Endothelial cell (in vitro differentiated cells): ENCODE data around the gene PRSS57. TPM values are rescaled to one million over a fixed set of nuclear protein-coding genes. Genes with fewer than 3 reads are reported as not detected.

Experiments
- DNase-seq: peaks from one replicate; pipeline ENCODE4 v3.0.0; 2021; ENCODE audit warnings: low spot score
- H3K27ac Mint-ChIP-seq: one replicate; pipeline ENCODE4 v1.8.0; 2021; ENCODE audit warnings: mixed read lengths, inconsistent platforms; ENCODE audit not compliant: unreplicated experiment
- H3K27me3 Mint-ChIP-seq: one replicate; pipeline ENCODE4 v1.8.0; 2021; ENCODE audit warnings: mild to moderate bottlenecking, moderate library complexity, mixed read lengths, inconsistent platforms; ENCODE audit not compliant: unreplicated experiment
- H3K36me3 Mint-ChIP-seq: one replicate; pipeline ENCODE4 v1.8.0; 2021; ENCODE audit warnings: mild to moderate bottlenecking, low read depth, mixed read lengths, inconsistent platforms; ENCODE audit not compliant: unreplicated experiment
- H3K4me1 Mint-ChIP-seq: one replicate; pipeline ENCODE4 v1.8.0; 2021; ENCODE audit warnings: mild to moderate bottlenecking, mixed read lengths, inconsistent platforms; ENCODE audit not compliant: unreplicated experiment
- H3K4me3 Mint-ChIP-seq: one replicate; pipeline ENCODE4 v1.8.0; 2021; ENCODE audit warnings: mild to moderate bottlenecking, mixed read lengths, inconsistent platforms; ENCODE audit not compliant: unreplicated experiment
- H3K9me3 Mint-ChIP-seq: one replicate; pipeline ENCODE4 v1.8.0; 2021; ENCODE audit warnings: mixed read lengths, inconsistent platforms; ENCODE audit not compliant: unreplicated experiment
- total RNA-seq: library from RNA; stranded (reverse); fragmentation: NEBNext Ultra II Directional; extraction: Animal tissue kit (Norgen Biotek cat#: 25700); gene quantifications from one replicate; pipeline ENCODE4 v1.2.1, GENCODE V29; 2021; ENCODE audit not compliant: unreplicated experiment
- TF ChIP-seq, protein P1 (sequence below): fragments of 200-600 bp; sonication (generic); IDR thresholded peaks from one replicate; pipeline ENCODE4 v1.5.0; 2021; ENCODE audit warnings: antibody characterized with exemption; ENCODE audit not compliant: unreplicated experiment

Gene PRSS57
- total RNA-seq, 1 donor from 2014 or later: not detected

DNA sequence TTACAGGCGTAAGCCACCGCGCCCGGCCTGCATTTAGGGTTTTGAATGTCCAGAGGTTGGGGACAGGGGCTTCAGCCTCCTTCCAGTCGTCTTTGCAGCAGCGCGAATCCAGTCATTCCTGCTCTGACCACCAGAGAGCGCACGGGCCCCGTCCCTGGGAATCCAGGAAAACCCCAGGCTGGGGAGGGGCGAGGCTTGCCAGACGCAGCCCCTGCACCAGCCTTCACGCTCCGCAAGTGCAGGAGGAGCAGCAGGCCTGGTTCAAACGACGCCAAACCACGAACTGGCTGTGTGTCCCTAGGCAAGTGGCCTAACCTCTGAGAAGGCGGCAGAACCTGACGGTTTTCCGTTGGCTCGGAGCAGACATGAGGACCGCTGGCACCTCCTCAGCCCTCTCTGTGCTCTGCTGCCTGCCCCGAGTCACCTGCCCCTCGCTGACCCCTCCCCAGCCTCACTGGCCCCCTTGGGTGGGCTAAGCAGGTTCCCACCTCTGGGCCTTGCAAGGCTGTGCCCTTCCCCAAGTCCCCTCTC is 30.3 kb downstream of the PRSS57 start:
- Mint-ChIP-seq H3K4me1 (peaks cover 8% of the 10 kb centered on the region), H3K27me3 (peaks cover 20% of the 10 kb centered on the region), H3K36me3 (peaks cover 8% of the 10 kb centered on the region), H3K27ac (no peak overlapping the region), H3K9me3 (no peaks in the 10 kb centered on the region), H3K4me3 (no peak overlapping the region)
- TF ChIP-seq, protein P1, sequence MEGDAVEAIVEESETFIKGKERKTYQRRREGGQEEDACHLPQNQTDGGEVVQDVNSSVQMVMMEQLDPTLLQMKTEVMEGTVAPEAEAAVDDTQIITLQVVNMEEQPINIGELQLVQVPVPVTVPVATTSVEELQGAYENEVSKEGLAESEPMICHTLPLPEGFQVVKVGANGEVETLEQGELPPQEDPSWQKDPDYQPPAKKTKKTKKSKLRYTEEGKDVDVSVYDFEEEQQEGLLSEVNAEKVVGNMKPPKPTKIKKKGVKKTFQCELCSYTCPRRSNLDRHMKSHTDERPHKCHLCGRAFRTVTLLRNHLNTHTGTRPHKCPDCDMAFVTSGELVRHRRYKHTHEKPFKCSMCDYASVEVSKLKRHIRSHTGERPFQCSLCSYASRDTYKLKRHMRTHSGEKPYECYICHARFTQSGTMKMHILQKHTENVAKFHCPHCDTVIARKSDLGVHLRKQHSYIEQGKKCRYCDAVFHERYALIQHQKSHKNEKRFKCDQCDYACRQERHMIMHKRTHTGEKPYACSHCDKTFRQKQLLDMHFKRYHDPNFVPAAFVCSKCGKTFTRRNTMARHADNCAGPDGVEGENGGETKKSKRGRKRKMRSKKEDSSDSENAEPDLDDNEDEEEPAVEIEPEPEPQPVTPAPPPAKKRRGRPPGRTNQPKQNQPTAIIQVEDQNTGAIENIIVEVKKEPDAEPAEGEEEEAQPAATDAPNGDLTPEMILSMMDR: peak; percentile 91
- peak; percentile 96 for DNase-seq

DNA sequence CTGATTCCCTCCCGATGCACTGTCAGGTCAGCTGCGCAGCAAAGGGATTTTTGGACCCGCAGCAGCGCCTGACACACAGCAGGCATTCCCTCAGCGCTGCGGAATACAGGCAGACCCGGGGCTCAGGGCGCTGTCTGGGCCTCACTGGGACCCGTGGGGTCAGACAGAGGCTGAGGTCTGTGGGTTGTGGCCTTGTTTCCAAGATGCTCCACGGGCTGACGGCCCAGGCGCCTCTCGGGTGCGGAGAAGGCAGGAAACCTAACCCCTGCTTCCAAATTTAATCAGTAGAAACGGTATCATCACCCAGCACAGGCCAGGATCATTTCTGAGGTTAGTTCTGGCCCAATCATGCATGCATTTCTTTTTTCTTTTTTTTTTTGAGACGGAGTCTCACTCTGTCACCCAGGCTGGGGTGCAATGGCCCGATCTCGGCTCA is 31.6 kb downstream of the PRSS57 start:
- Mint-ChIP-seq H3K27ac (no peak overlapping the region), H3K9me3 (no peaks in the 10 kb centered on the region), H3K4me1 (peaks cover 8% of the 10 kb centered on the region), H3K36me3 (peaks cover 4% of the 10 kb centered on the region), H3K4me3 (peak overlapping the region; percentile 91), H3K27me3 (peaks cover 20% of the 10 kb centered on the region)
- TF ChIP-seq, protein P1: no peak
- no peak for DNase-seq

DNA sequence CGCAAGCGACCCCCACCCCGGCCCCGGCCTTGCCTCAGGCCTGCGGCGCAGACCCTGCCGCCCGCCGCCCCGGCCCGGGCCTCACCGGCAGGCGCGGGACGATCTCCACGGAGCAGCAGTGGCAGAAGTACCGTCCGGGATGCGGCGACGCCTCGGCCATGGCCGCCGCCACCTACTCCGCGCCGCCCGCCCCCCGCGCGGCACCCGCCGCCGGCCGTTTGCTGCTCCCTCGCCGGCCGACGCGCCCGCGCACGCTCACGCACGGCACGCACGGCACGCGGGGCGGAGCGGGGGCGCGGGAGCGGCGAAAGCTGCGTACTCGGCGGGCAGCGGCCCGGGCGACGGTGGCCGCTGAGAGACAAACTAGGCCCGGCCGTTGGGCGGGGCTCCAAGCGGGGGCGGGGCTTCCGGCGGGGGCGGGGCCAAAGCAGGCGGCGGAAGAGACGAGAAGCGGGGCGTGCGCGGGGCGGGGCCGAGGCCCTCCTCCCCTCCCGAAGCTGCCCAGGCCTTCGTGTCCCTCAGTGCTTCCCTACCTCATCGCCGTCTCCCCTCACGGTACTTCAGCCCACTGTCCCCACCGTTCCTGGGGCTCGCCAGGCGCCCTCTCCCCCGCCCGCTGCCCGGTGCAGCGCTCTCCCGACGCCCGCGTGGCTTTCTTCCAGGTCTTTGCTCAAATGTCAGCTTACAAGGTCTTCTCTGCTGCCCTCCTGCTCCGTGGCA is 32.1 kb downstream of the PRSS57 start, which contains the start of gene RNF126:
RNF126 (minus strand) TSS at position 253 of the 720 bp plus-strand sequence; CDS start at position 160, 93 bp downstream.
- DNase-seq: peak; percentile 91
- H3K4me3 Mint-ChIP-seq: peak within 1 kb of the TSS; percentile 91
- peaks cover 4% of the 10 kb centered on the region for H3K36me3 Mint-ChIP-seq
- no peak within 1 kb of the TSS for H3K27ac Mint-ChIP-seq
- TF ChIP-seq, protein P1: no peak
- H3K9me3 Mint-ChIP-seq: no peaks in the 10 kb centered on the region
- H3K4me1 Mint-ChIP-seq: peaks cover 8% of the 10 kb centered on the region
- peaks cover 20% of the 10 kb centered on the region for H3K27me3 Mint-ChIP-seq

DNA sequence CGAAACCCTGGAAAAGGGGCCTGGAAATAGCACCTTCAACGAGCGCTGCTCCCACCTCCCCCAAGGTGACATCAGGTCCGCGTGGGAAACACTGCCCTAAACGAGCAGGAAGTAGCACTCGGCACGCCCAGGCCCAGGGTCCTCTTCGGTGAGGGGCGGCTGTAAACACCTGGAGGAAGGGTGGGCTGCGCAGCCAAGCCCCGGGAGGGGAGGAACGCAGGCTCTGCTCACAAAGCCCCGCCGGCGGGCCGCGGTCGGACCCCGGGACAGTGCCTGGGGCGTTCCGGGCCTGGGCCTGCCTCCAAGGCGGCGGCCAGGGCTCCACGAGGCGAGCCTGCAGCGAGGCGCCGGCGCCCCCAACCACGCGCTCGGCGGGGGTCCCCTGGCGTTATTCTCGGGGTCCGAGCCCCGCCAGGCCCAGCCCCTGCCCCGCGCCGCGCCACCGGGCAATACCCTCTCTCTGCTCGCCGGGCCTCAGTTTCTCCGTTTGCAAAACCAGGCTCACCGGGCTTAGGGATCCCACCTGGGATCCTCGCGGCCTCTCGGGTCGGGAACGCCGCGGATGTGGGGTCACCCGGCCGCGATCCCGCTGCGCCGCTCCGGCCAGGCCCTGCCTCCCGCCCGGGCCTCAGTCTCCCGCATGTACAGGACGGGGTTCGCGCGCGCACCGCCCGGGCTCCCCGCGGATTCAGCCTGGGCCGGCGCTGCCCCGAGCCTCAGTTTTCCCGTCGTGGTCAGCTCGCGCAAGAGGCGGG is 32.9 kb downstream of the PRSS57 start:
- peaks cover 8% of the 10 kb centered on the region for H3K4me1 Mint-ChIP-seq
- peaks cover 4% of the 10 kb centered on the region for H3K36me3 Mint-ChIP-seq
- peak overlapping the region; percentile 88 for H3K4me3 Mint-ChIP-seq
- DNase-seq: peak; percentile 36
- TF ChIP-seq, protein P1: no peak
- no peak overlapping the region for H3K27ac Mint-ChIP-seq
- H3K9me3 Mint-ChIP-seq: no peaks in the 10 kb centered on the region
- H3K27me3 Mint-ChIP-seq: peaks cover 18% of the 10 kb centered on the region
